ENCODE measurements around the gene ATRAID.

DNA sequence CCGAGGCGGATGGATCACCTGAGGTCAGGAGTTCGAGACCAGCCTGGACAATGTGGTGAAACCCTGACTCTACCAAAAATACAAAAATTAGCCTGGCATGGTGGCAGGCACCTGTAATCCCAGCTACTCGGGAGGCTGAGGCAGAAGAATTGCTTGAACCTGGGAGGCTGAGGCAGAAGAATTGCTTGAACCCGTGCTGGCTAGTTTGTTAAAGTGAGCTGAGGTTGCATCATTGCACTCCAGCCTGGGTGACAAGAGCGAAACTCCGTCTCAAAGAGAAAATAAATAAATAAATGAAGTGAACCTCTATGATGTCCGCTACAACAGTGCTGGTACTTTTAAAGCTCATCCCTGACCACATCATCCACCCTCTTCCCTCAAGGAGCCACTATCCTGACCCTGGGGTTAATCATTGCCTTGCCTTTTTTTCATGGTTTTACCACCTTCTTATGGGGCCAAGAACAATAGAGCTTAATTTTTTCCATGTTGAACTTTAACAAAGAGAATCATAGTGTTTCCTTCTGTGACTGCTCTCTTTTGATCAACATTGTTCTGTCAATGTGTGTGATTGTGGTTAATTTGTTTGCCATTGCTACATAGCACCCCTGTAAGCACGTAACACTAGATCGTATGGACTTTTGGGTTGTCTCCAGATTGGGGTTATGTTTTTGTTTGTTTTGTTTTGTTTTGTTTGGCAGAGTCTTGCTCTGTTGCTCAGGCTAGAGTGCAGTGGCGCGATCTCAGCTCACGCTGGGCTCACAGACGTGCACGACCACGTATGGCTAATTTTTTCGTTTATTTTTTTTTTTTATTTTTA lies 17.1 kb upstream of the ATRAID start:
- TF ChIP-seq, protein P1, sequence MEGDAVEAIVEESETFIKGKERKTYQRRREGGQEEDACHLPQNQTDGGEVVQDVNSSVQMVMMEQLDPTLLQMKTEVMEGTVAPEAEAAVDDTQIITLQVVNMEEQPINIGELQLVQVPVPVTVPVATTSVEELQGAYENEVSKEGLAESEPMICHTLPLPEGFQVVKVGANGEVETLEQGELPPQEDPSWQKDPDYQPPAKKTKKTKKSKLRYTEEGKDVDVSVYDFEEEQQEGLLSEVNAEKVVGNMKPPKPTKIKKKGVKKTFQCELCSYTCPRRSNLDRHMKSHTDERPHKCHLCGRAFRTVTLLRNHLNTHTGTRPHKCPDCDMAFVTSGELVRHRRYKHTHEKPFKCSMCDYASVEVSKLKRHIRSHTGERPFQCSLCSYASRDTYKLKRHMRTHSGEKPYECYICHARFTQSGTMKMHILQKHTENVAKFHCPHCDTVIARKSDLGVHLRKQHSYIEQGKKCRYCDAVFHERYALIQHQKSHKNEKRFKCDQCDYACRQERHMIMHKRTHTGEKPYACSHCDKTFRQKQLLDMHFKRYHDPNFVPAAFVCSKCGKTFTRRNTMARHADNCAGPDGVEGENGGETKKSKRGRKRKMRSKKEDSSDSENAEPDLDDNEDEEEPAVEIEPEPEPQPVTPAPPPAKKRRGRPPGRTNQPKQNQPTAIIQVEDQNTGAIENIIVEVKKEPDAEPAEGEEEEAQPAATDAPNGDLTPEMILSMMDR (IDR thresholded peaks at IDR 0.05; ENCODE audit: low read length) = no peak
- no peak for TF ChIP-seq EZH2 (IDR thresholded peaks at IDR 0.05; ENCODE audit: borderline replicate concordance, low read length)
